Nephron (organoid): ENCODE results near the gene MX1.

ENCODE experiments used
- H3K27ac Mint-ChIP-seq, 3 experiments: 2 replicates each; pipeline ENCODE4 v1.8.0; 2020; ENCODE audit warnings: mixed read lengths in 3 of 3, mild to moderate bottlenecking in 2 of 3, moderate library complexity in 1 of 3
- H3K27me3 Mint-ChIP-seq: 2 replicates; pipeline ENCODE4 v1.8.0; 2021; ENCODE audit warnings: low read depth, mild to moderate bottlenecking, moderate library complexity, mixed read lengths
- H3K36me3 Mint-ChIP-seq: 2 replicates; pipeline ENCODE4 v1.8.0; 2020; ENCODE audit warnings: low read depth, mixed read lengths
- H3K4me1 Mint-ChIP-seq: 2 replicates; pipeline ENCODE4 v1.8.0; 2020; ENCODE audit warnings: mixed read lengths
- H3K4me3 Mint-ChIP-seq, 3 experiments: 2 replicates each; pipeline ENCODE4 v1.8.0; 2020; ENCODE audit warnings: mild to moderate bottlenecking in 3 of 3, mixed read lengths in 3 of 3, moderate library complexity in 2 of 3
- H3K9me3 Mint-ChIP-seq: 2 replicates; pipeline ENCODE4 v1.8.0; 2020; ENCODE audit warnings: mixed read lengths
- TF ChIP-seq, protein P1 (sequence below), 3 experiments: fragments of 200-600 bp; sonication (generic); IDR thresholded peaks; one replicate each; pipeline ENCODE4 v1.5.0; 2021; ENCODE audit warnings: antibody characterized with exemption in 3 of 3; ENCODE audit not compliant: unreplicated experiment in 3 of 3

MX1 gene

DNA sequence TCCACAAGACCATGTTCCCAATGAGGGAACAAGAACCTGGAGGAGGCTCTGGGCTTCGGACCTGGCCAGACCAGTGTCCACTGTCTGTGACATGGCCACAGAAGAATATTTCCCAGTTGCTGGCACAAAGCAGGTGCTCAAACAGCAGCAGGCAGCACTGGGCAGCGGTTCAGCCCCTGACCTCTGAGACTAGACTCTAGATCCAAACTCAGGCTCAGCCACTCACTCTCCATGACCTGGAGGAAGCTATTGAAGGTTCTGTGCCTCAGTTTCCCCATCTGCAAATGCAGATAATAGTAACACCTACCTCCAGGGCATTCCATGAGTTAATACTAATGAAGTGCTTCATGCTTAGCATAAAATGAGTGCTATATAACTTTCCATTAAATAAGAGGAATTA, 73.9 kb downstream of the MX1 start:
- H3K4me3 Mint-ChIP-seq = no peak overlapping the region
- H3K27me3 Mint-ChIP-seq = peaks cover 71% of the 10 kb centered on the region
- no peaks in the 10 kb centered on the region for H3K4me1 Mint-ChIP-seq
- TF ChIP-seq, protein P1, sequence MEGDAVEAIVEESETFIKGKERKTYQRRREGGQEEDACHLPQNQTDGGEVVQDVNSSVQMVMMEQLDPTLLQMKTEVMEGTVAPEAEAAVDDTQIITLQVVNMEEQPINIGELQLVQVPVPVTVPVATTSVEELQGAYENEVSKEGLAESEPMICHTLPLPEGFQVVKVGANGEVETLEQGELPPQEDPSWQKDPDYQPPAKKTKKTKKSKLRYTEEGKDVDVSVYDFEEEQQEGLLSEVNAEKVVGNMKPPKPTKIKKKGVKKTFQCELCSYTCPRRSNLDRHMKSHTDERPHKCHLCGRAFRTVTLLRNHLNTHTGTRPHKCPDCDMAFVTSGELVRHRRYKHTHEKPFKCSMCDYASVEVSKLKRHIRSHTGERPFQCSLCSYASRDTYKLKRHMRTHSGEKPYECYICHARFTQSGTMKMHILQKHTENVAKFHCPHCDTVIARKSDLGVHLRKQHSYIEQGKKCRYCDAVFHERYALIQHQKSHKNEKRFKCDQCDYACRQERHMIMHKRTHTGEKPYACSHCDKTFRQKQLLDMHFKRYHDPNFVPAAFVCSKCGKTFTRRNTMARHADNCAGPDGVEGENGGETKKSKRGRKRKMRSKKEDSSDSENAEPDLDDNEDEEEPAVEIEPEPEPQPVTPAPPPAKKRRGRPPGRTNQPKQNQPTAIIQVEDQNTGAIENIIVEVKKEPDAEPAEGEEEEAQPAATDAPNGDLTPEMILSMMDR (IDR thresholded peaks at IDR 0.05; ENCODE audit: unreplicated experiment in 3 of 3) = no peak
- peak overlapping the region in 1 of 3 experiments; percentile 94 for H3K27ac Mint-ChIP-seq
- no peaks in the 10 kb centered on the region for H3K36me3 Mint-ChIP-seq
- H3K9me3 Mint-ChIP-seq = no peaks in the 10 kb centered on the region

DNA sequence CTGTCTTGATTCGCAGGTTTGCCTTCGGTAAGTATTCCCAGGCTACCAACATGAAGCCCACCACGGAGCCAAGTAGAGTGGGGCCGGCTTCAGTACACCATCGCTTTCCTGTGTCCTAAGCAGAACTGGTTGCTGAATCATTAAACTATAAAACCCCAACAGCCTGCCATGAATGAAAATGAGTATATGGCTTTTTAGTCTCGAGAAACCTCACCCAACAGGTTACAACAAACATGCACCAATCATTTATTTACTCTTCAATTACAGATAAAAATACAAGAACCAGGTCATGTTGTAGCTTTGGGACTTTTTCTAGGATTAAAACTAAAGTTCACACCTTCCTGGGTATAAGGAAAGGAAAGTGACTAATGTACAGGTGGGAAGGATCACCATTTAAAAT, 74.3 kb downstream of the MX1 start:
- H3K4me1 Mint-ChIP-seq = no peaks in the 10 kb centered on the region
- H3K9me3 Mint-ChIP-seq = no peaks in the 10 kb centered on the region
- no peak overlapping the region for H3K4me3 Mint-ChIP-seq
- TF ChIP-seq, protein P1 (IDR thresholded peaks at IDR 0.05; ENCODE audit: unreplicated experiment in 3 of 3) = no peak
- H3K27me3 Mint-ChIP-seq = peaks cover 75% of the 10 kb centered on the region
- H3K27ac Mint-ChIP-seq = peak overlapping the region in 1 of 3 experiments; percentile 67
- H3K36me3 Mint-ChIP-seq = no peaks in the 10 kb centered on the region

DNA sequence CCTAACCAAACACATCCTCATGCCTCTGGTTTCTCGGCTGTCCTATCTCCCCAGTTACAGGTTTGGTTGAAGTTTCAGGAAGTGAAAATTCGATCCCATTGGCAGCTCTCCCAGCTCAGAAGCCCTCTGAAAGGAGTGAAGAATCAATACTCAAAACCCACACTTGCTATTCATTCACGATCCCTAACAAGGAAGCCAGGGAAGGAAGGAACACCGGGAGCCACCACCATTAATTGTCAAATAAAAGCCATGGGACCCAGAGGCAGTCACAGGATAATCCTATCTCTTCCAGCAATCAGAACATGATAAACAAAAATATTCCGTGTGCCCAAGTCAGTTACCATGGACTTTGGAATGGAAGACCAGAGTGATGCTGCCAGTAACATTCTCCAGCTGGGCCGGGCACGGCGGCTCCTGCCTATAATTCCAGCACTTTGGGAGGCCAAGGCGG, 74.9 kb downstream of the MX1 start:
- TF ChIP-seq, protein P1 (IDR thresholded peaks at IDR 0.05; ENCODE audit: unreplicated experiment in 3 of 3) = no peak
- Mint-ChIP-seq H3K9me3 (no peaks in the 10 kb centered on the region), H3K4me1 (no peaks in the 10 kb centered on the region), H3K27me3 (peaks cover 81% of the 10 kb centered on the region), H3K27ac (peak overlapping the region in 1 of 3 experiments; percentile 67), H3K36me3 (no peaks in the 10 kb centered on the region), H3K4me3 (no peak overlapping the region)

DNA sequence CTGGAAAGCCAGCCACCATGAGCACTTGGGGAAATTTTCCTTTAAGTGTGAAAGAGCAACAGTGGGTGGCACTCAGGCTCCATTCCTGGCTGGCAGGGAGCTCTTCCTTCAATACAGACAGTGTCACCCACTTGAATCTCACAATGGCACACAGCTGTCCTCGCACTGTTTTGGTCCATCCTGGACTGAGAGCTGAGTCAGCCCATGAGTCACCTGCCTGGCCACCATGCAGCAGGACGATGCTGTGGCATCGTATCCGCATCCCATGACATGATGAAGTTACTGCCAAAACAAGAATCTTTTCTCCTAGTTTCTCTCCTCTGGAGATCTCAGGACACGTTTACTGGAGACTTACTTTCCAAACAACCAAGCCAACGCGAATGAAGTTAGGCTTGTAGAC, 75.9 kb downstream of the MX1 start:
- Mint-ChIP-seq H3K9me3 (no peaks in the 10 kb centered on the region), H3K36me3 (no peaks in the 10 kb centered on the region), H3K4me1 (no peaks in the 10 kb centered on the region), H3K4me3 (no peak overlapping the region), H3K27ac (no peak overlapping the region), H3K27me3 (peaks cover 82% of the 10 kb centered on the region)
- TF ChIP-seq, protein P1 (IDR thresholded peaks at IDR 0.05; ENCODE audit: unreplicated experiment in 3 of 3) = no peak

DNA sequence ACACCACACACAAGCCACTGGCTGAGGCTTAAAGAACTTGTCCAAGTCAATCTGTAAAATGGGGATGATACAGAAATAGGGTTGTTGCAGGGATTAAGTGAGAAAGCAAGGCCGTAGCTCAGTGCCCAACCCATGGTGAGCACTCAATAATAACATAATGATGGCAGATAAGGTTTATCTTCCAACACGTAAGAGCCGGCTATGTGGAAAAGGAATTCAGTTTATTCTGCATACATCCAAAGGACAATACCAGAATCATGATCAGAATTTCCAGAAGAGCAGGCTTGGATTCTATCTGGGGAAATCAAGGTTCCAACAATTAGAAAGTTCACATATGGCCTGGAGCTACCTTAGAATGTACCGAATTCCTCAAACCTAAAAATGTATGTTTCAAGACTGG, 77.3 kb downstream of the MX1 start:
- Mint-ChIP-seq H3K9me3 (no peaks in the 10 kb centered on the region), H3K36me3 (no peaks in the 10 kb centered on the region), H3K27me3 (peaks cover 84% of the 10 kb centered on the region), H3K4me1 (no peaks in the 10 kb centered on the region), H3K4me3 (no peak overlapping the region), H3K27ac (no peak overlapping the region)
- TF ChIP-seq, protein P1 (IDR thresholded peaks at IDR 0.05; ENCODE audit: unreplicated experiment in 3 of 3) = no peak

DNA sequence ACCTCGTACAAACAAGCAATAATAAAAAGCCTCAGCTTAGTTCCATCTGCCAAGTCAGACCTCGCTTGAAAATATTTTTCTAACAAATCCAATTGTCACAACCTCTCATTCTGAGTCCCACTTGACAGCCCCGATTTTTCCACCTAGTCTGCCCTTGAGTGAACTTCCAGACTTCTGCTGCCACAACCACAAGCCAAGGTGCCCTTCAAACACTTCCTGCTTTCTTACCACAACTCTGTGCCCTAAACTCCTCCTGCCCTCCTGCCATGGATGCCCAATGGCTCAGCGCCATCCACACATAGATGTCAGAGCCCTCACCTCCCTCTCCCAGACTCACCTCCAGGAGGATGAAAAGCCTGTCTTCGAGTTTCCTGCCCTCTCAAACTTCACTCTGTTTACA, 78.0 kb downstream of the MX1 start:
- Mint-ChIP-seq H3K9me3 (no peaks in the 10 kb centered on the region), H3K4me3 (no peak overlapping the region), H3K27me3 (peaks cover 85% of the 10 kb centered on the region), H3K27ac (no peak overlapping the region), H3K4me1 (no peaks in the 10 kb centered on the region), H3K36me3 (no peaks in the 10 kb centered on the region)
- TF ChIP-seq, protein P1 (IDR thresholded peaks at IDR 0.05; ENCODE audit: unreplicated experiment in 3 of 3) = no peak
